Measurements from ENCODE around the gene RAB6A.
"Not testable (repeated sequence)": the region's sequence is repeated elsewhere in the genome, so short reads cannot be mapped to it uniquely, and the experiment has no call there.

RAB6A gene

DNA sequence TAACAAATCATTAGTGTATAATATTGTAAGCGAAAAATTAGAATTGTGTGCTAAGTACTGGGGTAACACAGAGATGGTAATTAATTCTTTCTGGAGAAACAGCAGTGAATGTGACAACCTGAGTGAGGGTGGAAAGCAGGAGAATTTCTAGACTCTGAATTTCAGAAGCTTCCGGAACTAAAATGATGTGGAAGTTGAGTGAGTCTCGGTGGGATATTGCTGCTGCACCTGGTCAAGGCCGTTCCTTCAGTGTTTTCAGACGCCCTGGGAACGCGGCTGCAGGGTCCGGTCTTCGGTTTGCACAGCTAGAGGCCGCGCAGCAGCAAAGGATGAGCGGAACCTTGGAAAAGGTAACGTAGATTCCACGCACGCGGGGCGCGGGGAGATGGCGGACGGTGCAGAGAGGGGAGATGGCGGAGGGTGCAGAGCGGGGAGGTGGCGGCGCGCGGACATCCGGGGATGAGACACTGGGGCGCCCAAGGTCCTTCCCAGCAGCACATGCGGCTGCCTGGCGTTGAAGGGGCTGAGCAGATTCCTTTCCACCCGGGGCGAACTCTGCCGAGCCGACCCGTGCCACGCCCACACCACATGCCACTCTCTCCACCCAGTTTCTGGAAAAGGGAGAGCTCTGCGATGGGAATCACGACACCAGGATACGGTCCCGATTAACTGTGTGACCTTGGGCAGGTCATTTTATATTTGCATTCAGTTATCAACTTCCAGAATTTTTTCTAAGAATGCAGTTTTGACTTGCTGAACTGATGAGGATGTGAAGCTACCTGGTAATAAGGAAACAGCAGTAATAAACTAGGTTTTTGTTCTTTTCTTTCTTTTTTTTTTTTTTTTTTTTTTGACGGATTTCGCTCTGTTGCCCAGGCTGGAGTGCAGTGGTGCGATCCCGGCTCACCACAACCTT lies 27.0 kb upstream of the RAB6A start, which contains the start of gene MRPL48:
Gene MRPL48 (plus strand): TSS at position 232 of the 916 bp plus-strand sequence. CDS start 98 bp downstream, at position 330.
- Histone ChIP-seq H3K36me3 (ENCODE audit: control insufficient read depth, insufficient read depth, low read length) (no peaks in the 10 kb centered on the region), H3K27ac (ENCODE audit: insufficient read depth, low read length, poor library complexity, severe bottlenecking) (peak within 1 kb of the TSS; percentile 86), H3K9me3 (ENCODE audit: control insufficient read depth, low read length) (no peaks in the 10 kb centered on the region), H3K4me3 (ENCODE audit: insufficient read depth, low read depth, low read length, poor library complexity, severe bottlenecking) (peak within 1 kb of the TSS; percentile 100), H3K4me1 (ENCODE audit: control insufficient read depth, insufficient read depth, low read length, poor library complexity, severe bottlenecking) (peaks cover 7% of the 10 kb centered on the region), H3K27me3 (replicated peaks; ENCODE audit: control insufficient read depth, insufficient read depth, low read length, poor library complexity, severe bottlenecking) (no peaks in the 10 kb centered on the region)
- peak; percentile 67 to 76 (median 73) for DNase-seq

DNA sequence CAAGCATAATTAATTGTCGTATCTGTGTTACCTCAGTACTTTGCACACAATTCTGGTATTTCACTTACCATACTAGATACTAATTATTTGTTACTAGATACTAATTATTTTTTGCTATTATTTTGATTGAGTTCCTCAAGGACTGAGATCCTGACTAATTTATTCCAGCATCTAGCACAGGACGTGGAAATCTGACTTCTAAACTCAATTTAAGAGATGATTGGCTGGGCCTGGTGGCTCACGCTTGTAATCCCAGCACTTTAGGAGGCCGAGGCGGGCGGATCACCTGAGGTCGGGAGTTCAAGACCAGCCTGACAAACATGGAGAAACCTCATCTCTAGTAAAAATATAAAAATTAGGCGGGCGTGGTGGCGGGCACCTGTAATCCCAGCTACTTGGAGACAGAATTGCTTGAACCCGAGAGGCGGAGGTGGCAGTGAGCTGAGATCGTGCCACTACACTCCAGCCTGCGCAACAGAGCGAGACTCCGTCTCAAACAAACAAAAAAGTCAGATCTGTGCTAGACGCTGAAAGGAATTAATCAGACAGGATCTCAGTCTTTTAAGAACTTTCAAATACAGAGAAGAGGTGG lies 26.3 kb upstream of the RAB6A start:
- H3K4me1 ChIP-seq (ENCODE audit: control insufficient read depth, insufficient read depth, low read length, poor library complexity, severe bottlenecking), result peaks cover 7% of the 10 kb centered on the region
- H3K27me3 ChIP-seq (replicated peaks; ENCODE audit: control insufficient read depth, insufficient read depth, low read length, poor library complexity, severe bottlenecking), result no peaks in the 10 kb centered on the region
- peak overlapping the region; percentile 100 for H3K4me3 ChIP-seq (ENCODE audit: insufficient read depth, low read depth, low read length, poor library complexity, severe bottlenecking)
- no peak for DNase-seq
- H3K9me3 ChIP-seq (ENCODE audit: control insufficient read depth, low read length), result no peaks in the 10 kb centered on the region
- no peaks in the 10 kb centered on the region for H3K36me3 ChIP-seq (ENCODE audit: control insufficient read depth, insufficient read depth, low read length)
- peak overlapping the region; percentile 86 for H3K27ac ChIP-seq (ENCODE audit: insufficient read depth, low read length, poor library complexity, severe bottlenecking)

DNA sequence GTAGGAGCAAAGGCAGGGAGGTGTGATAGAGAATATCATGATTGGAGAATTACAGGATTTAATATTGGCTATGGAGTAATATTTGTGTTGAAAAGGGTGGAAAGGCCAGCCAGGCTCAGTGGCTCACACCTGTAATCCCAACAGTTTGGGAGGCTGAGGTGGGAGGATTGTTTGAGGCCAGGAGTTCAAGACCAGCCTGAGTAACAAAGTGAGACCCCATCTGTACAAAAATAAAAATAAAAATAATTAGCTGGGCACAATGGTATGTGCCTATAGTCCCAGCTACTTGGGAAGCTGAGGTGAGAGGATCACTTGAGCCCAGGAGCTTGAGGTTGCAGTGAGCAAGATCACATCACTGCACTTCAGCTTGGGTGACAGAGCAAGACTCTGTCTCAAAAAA lies 24.6 kb upstream of the RAB6A start:
- not testable (repeated sequence) for H3K27me3 ChIP-seq (replicated peaks; ENCODE audit: control insufficient read depth, insufficient read depth, low read length, poor library complexity, severe bottlenecking); DNase-seq; H3K4me3 ChIP-seq (ENCODE audit: insufficient read depth, low read depth, low read length, poor library complexity, severe bottlenecking)

DNA sequence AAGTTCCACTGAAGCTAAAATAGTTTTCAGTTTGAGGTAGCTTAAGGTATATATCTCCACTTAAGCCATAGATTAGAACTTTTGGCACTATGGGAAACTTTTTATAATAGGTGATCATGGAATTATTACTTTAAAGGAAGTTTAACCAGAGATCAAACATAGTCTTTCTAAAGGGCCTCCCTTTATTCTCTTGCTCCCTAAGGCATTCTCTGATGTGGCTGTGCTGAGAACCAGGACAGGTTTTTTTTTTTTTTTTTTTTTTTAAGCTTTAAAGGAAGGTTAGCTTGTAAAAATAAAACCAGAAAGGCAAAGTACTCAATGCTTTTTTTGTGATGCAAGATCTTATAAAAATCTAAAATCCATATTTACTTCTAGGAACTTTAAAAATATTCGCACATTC lies 23.9 kb upstream of the RAB6A start:
- no peak overlapping the region for H3K27ac ChIP-seq (ENCODE audit: insufficient read depth, low read length, poor library complexity, severe bottlenecking)
- no peaks in the 10 kb centered on the region for H3K36me3 ChIP-seq (ENCODE audit: control insufficient read depth, insufficient read depth, low read length)
- no peak for DNase-seq

More for the DNA sequence above, 24.6 kb upstream of the RAB6A start:
- not testable (repeated sequence) for H3K36me3 ChIP-seq (ENCODE audit: control insufficient read depth, insufficient read depth, low read length); H3K4me1 ChIP-seq (ENCODE audit: control insufficient read depth, insufficient read depth, low read length, poor library complexity, severe bottlenecking); H3K9me3 ChIP-seq (ENCODE audit: control insufficient read depth, low read length); H3K27ac ChIP-seq (ENCODE audit: insufficient read depth, low read length, poor library complexity, severe bottlenecking)

DNA sequence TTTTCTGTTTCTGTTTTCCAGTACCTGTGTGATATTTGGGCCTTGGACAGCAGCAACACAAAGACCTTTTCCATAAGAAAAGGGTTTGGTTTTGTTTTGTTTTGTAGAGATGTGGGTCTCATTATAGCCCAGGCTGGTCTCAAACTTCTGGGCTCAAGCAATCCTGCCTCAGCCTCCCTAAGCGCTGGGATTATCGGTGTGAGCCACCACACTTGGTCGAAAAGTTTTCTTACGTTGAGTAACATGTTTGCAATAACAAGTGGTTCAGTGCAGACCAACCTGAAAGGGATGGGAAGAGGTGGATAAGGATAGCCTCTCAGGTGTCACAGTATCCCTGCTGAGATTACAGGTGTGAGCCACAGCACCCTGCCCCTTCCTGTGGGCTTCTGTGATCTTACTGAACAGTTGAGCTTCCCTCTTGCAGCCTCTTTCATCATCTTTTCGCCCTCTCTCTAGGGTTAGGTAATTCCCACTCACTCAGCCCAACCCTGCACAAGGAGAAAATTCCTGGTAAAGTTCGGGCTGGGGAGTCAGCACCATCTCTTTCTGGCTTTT lies 23.3 kb upstream of the RAB6A start:
- peaks cover 7% of the 10 kb centered on the region for H3K4me1 ChIP-seq (ENCODE audit: control insufficient read depth, insufficient read depth, low read length, poor library complexity, severe bottlenecking)
- no peaks in the 10 kb centered on the region for H3K36me3 ChIP-seq (ENCODE audit: control insufficient read depth, insufficient read depth, low read length)
- DNase-seq, result no peak
- no peaks in the 10 kb centered on the region for H3K9me3 ChIP-seq (ENCODE audit: control insufficient read depth, low read length)
- H3K4me3 ChIP-seq (ENCODE audit: insufficient read depth, low read depth, low read length, poor library complexity, severe bottlenecking), result no peak overlapping the region
- H3K27me3 ChIP-seq (replicated peaks; ENCODE audit: control insufficient read depth, insufficient read depth, low read length, poor library complexity, severe bottlenecking), result no peaks in the 10 kb centered on the region
- H3K27ac ChIP-seq (ENCODE audit: insufficient read depth, low read length, poor library complexity, severe bottlenecking), result no peak overlapping the region

More for the DNA sequence above, 23.9 kb upstream of the RAB6A start:
- H3K4me1 ChIP-seq (ENCODE audit: control insufficient read depth, insufficient read depth, low read length, poor library complexity, severe bottlenecking), result peaks cover 7% of the 10 kb centered on the region
- no peaks in the 10 kb centered on the region for H3K9me3 ChIP-seq (ENCODE audit: control insufficient read depth, low read length)
- H3K4me3 ChIP-seq (ENCODE audit: insufficient read depth, low read depth, low read length, poor library complexity, severe bottlenecking), result no peak overlapping the region
- no peaks in the 10 kb centered on the region for H3K27me3 ChIP-seq (replicated peaks; ENCODE audit: control insufficient read depth, insufficient read depth, low read length, poor library complexity, severe bottlenecking)

DNA sequence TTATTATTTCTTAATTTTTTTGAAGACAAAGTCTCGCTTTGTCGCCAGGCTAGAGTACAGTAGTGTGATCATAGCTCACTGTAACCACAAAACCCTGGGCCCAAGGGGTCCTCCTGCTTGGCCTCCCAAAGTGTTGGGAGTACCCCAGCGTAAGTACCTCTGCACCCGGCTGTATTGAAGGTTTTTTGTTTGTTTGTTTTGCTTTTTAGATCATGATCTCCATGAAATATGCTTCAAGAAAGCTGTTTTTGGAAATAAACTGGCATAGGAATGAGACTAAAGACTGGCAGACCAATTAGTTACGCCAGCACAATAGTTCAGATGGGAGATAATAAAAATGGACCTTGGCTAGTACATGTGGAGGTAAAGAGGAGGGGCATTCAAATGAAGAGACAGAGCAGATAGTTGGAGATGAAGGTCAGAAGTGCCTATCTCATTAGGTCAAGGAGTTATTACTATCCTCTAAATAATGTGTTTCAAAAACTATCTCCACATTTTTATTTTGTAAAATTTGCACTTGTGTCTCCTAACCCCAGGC lies 22.7 kb upstream of the RAB6A start:
- H3K9me3 ChIP-seq (ENCODE audit: control insufficient read depth, low read length), result no peaks in the 10 kb centered on the region
- no peaks in the 10 kb centered on the region for H3K27me3 ChIP-seq (replicated peaks; ENCODE audit: control insufficient read depth, insufficient read depth, low read length, poor library complexity, severe bottlenecking)
- H3K4me3 ChIP-seq (ENCODE audit: insufficient read depth, low read depth, low read length, poor library complexity, severe bottlenecking), result no peak overlapping the region
- peaks cover 2% of the 10 kb centered on the region for H3K4me1 ChIP-seq (ENCODE audit: control insufficient read depth, insufficient read depth, low read length, poor library complexity, severe bottlenecking)
- H3K27ac ChIP-seq (ENCODE audit: insufficient read depth, low read length, poor library complexity, severe bottlenecking), result no peak overlapping the region
- DNase-seq, result no peak
- H3K36me3 ChIP-seq (ENCODE audit: control insufficient read depth, insufficient read depth, low read length), result no peaks in the 10 kb centered on the region

DNA sequence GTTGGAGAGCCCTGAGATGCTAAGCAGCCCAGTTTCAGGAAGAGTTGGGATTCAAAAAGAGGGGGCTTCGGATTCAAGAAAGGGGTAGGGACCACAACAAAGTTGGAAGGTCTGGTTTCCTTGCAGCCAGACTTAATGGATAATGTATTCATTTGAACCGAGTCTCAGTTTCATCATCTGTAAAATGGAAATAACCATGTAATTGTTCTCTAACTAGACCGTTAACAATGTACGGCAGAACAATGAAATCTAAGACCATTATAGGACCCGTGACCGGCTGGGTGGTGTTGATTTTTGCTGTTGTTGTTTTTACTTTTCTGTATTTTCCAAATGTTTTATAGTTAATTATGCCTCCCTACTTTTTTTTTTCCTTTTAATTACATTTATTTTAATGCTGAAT lies 20.4 kb upstream of the RAB6A start:
- no peaks in the 10 kb centered on the region for H3K4me1 ChIP-seq (ENCODE audit: control insufficient read depth, insufficient read depth, low read length, poor library complexity, severe bottlenecking)
- DNase-seq, result no peak
- H3K27ac ChIP-seq (ENCODE audit: insufficient read depth, low read length, poor library complexity, severe bottlenecking), result no peak overlapping the region
- no peaks in the 10 kb centered on the region for H3K9me3 ChIP-seq (ENCODE audit: control insufficient read depth, low read length)
- no peaks in the 10 kb centered on the region for H3K36me3 ChIP-seq (ENCODE audit: control insufficient read depth, insufficient read depth, low read length)
- no peak overlapping the region for H3K4me3 ChIP-seq (ENCODE audit: insufficient read depth, low read depth, low read length, poor library complexity, severe bottlenecking)
- H3K27me3 ChIP-seq (replicated peaks; ENCODE audit: control insufficient read depth, insufficient read depth, low read length, poor library complexity, severe bottlenecking), result no peaks in the 10 kb centered on the region

DNA sequence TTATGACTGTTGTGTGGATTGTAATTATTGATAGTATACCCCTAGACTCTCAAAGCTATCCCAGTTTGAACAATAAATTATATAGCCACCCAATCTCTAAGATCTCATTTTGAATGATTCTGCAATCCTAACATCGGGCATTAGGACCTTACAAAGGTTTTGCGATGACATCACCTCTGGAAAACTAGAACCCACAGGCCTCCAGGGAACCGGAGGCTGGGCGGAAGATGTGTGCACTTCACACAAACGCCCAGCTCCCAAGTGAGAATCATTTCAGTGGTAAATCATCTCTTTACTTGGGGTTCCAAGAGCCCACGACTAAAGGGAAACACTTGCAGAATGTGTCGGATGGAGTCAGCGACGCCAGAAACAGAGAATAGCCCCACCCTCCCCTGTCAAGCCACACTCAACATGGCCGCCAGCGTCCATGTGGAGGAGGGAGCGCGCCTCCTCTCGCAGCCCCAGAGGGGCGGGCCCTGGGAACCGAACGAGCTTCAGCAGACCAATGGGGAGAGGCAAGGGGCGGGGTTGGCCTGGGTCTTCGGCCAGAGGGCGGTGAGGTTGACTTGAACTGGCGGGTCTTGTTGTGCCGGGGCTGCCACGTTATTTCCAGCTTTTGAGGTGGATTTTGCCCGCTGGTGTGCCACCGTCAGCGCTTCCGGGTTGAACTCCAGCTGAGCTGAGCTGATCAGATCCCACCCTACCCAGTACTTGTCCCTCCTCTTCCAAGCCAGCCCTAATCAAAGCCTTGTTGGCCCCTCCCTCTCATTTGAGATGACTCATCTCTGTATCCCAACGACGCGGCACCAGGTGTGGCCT lies 18.4 kb upstream of the RAB6A start:
- peak; percentile 88 to 97 (median 94) for DNase-seq
- H3K4me1 ChIP-seq (ENCODE audit: control insufficient read depth, insufficient read depth, low read length, poor library complexity, severe bottlenecking), result no peaks in the 10 kb centered on the region
- H3K4me3 ChIP-seq (ENCODE audit: insufficient read depth, low read depth, low read length, poor library complexity, severe bottlenecking), result peak overlapping the region; percentile 57
- no peaks in the 10 kb centered on the region for H3K36me3 ChIP-seq (ENCODE audit: control insufficient read depth, insufficient read depth, low read length)
- H3K27ac ChIP-seq (ENCODE audit: insufficient read depth, low read length, poor library complexity, severe bottlenecking), result peak overlapping the region; percentile 87
- no peaks in the 10 kb centered on the region for H3K9me3 ChIP-seq (ENCODE audit: control insufficient read depth, low read length)
- no peaks in the 10 kb centered on the region for H3K27me3 ChIP-seq (replicated peaks; ENCODE audit: control insufficient read depth, insufficient read depth, low read length, poor library complexity, severe bottlenecking)

DNA sequence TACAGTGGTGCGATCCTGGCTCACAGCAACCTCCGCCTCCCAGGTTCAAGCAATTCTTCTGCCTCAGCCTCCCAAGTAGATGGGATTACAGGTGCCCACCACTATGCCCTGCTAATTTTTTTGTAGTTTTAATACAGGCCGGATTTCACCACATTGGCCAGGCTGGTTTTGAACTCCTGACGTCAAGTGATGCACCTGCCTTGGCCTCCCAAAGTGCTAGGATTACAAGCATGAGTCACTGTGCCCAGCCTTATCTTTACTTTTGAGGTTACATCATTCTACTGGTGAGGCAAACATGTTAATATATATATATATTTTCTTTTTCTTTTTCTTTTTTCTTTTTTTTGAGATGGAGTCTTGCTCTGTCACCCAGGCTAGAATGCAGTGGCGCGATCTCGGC lies 9.9 kb upstream of the RAB6A start:
- H3K27ac ChIP-seq (ENCODE audit: insufficient read depth, low read length, poor library complexity, severe bottlenecking); H3K4me1 ChIP-seq (ENCODE audit: control insufficient read depth, insufficient read depth, low read length, poor library complexity, severe bottlenecking); DNase-seq; H3K9me3 ChIP-seq (ENCODE audit: control insufficient read depth, low read length); H3K27me3 ChIP-seq (replicated peaks; ENCODE audit: control insufficient read depth, insufficient read depth, low read length, poor library complexity, severe bottlenecking); H3K4me3 ChIP-seq (ENCODE audit: insufficient read depth, low read depth, low read length, poor library complexity, severe bottlenecking); H3K36me3 ChIP-seq (ENCODE audit: control insufficient read depth, insufficient read depth, low read length): not testable (repeated sequence)
